HEK293T (cell line): ENCODE data around the gene TM7SF3.

Source experiments
- CTCF ChIA-PET: fragments of 350-600 bp; formaldehyde crosslinking; extraction: SDS; loops from one replicate; lab custom pipeline; 2021; ENCODE audit warnings: antibody characterized with exemption, inconsistent platforms; lab: Yijun Ruan, JAX
- POLR2A ChIA-PET: fragments of 350-600 bp; formaldehyde crosslinking; extraction: SDS; loops from one replicate; lab custom pipeline; 2020; ENCODE audit warnings: antibody characterized with exemption, inconsistent platforms; lab: Yijun Ruan, JAX
- DNase-seq: peaks from one replicate; pipeline ENCODE4 v3.0.0; 2012; ENCODE audit warnings: mixed read lengths; ENCODE audit errors: extremely low spot score
- ARNT ChIP-seq: fragments of 450-650 bp; IDR thresholded peaks from 2 replicates; pipeline ENCODE4 v1.6.1; 2017; ENCODE audit warnings: mild to moderate bottlenecking
- BHLHE40 ChIP-seq: fragments of 450-650 bp; IDR thresholded peaks from 2 replicates; pipeline ENCODE4 v1.6.1; 2016; ENCODE audit warnings: mild to moderate bottlenecking, moderate library complexity, borderline replicate concordance
- CTBP1 ChIP-seq: fragments of 450-650 bp; IDR thresholded peaks from 2 replicates; pipeline ENCODE4 v1.6.1; 2016; ENCODE audit warnings: borderline replicate concordance
- ELF4 ChIP-seq: fragments of 450-650 bp; IDR thresholded peaks from 2 replicates; pipeline ENCODE4 v1.6.1; 2017; ENCODE audit warnings: antibody characterized with exemption
- FOXA1 ChIP-seq: fragments of 450-650 bp; IDR thresholded peaks from 2 replicates; pipeline ENCODE4 v1.6.1; 2016; ENCODE audit warnings: mild to moderate bottlenecking
- FOXK2 ChIP-seq: fragments of 450-650 bp; IDR thresholded peaks from 2 replicates; pipeline ENCODE4 v1.6.1; 2016; ENCODE audit warnings: mild to moderate bottlenecking
- FOXM1 ChIP-seq: fragments of 450-650 bp; IDR thresholded peaks from 2 replicates; pipeline ENCODE4 v1.6.1; 2017; ENCODE audit warnings: mild to moderate bottlenecking, borderline replicate concordance
- HDGF ChIP-seq: fragments of 450-650 bp; IDR thresholded peaks from 2 replicates; pipeline ENCODE4 v1.6.1; 2017; ENCODE audit warnings: antibody characterized with exemption, borderline replicate concordance
- L3MBTL2 ChIP-seq: fragments of 450-650 bp; conservative IDR thresholded peaks from 2 replicates; pipeline ENCODE4 v1.6.1; 2016; ENCODE audit warnings: mild to moderate bottlenecking
- LEF1 ChIP-seq: fragments of 450-650 bp; IDR thresholded peaks from 2 replicates; pipeline ENCODE4 v1.6.1; 2017; ENCODE audit warnings: mild to moderate bottlenecking, borderline replicate concordance
- NFRKB ChIP-seq: fragments of 450-650 bp; IDR thresholded peaks from 2 replicates; pipeline ENCODE4 v1.6.1; 2016; ENCODE audit warnings: mild to moderate bottlenecking, moderate library complexity
- SP1 ChIP-seq: fragments of 450-650 bp; IDR thresholded peaks from 2 replicates; pipeline ENCODE4 v1.6.1; 2017
- SUZ12 ChIP-seq: fragments of 450-650 bp; IDR thresholded peaks from 2 replicates; pipeline ENCODE4 v1.6.1; 2016; ENCODE audit warnings: mild to moderate bottlenecking
- TARDBP ChIP-seq: fragments of 450-650 bp; IDR thresholded peaks from 2 replicates; pipeline ENCODE4 v1.6.1; 2016
- ZNF384 ChIP-seq: fragments of 450-650 bp; IDR thresholded peaks from 2 replicates; pipeline ENCODE4 v1.6.1; 2016
- TF ChIP-seq, protein P1 (sequence below): fragments of 450-650 bp; IDR thresholded peaks from 2 replicates; pipeline ENCODE4 v1.6.1; 2016

Gene TM7SF3

DNA sequence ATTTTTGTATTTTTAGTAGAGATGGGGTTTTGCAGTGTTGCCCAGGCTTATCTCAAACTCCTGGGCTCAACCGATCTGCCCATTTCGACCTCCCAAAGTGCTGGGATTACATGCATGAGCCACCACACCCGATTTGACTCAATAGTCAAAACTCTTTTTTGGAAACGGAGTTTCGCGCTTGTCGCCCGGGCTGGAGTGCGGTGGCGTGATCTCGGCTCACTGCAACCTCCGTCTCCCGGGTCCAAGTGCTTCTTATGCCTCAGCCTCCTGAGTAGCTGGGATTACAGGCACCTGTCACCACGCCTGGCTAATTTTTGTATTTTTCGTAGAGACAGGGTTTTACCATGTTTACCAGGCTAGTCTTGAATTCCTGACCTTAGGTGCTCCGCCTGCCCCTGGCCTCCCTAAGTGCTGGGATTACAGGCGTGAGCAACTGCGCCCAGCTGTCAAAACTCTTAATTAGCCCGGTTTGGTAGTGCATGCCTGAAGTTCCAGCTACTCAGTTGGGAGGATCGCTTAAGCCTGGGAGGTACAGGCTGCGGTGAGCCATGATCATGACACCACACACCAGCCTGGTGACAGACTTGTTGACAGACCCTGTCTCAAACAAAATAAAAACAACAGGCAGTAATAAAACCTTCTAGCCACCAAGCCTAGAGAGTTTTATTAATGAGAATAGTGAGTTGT, 20.6 kb upstream of the TM7SF3 start:
- CTCF ChIA-PET, result interaction anchor here (0.7 kb wide), 1 partner anchor 49 kb away, joined by 3 read pairs; no protein-coding TSS in a partner anchor
- DNase-seq, result no peak
- POLR2A ChIA-PET, result no interaction called here
- TF ChIP-seq ELF4, result no peak
- TF ChIP-seq NFRKB, result no peak
- TF ChIP-seq SP1, result no peak

DNA sequence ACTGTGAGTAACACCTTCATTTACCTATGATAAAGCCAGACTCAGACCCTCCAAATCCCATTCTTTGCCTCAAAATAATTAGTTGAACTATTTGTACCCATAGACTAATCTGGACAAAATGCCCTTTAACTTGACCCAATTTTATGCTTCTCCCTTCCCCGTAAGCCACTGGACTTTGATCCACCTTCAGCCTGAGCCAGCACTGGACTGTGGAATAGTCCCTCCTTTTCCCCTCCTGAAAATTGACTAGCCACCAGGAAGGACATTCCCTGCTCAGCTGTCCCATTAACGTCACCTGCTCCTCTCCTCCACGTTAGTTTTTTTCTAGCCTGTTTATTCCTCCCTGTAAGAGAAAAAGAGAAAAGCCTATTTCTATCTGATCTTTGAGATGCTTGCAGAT, 18.5 kb upstream of the TM7SF3 start:
- DNase-seq, result no peak
- ChIA-PET CTCF (no interaction called here), POLR2A (interaction anchor here (1.7 kb wide), 1 partner anchor 10 kb away, joined by 3 read pairs; the partner anchor contains the start of gene MED21)
- TF ChIP-seq FOXM1 (no peak), BHLHE40 (no peak), NFRKB (no peak), CTBP1 (no peak), ARNT (no peak), SP1 (no peak), LEF1 (no peak), ELF4 (no peak), ZNF384 (no peak), L3MBTL2 (no peak)
- TF ChIP-seq, protein P1, sequence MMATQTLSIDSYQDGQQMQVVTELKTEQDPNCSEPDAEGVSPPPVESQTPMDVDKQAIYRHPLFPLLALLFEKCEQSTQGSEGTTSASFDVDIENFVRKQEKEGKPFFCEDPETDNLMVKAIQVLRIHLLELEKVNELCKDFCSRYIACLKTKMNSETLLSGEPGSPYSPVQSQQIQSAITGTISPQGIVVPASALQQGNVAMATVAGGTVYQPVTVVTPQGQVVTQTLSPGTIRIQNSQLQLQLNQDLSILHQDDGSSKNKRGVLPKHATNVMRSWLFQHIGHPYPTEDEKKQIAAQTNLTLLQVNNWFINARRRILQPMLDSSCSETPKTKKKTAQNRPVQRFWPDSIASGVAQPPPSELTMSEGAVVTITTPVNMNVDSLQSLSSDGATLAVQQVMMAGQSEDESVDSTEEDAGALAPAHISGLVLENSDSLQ, result no peak

DNA sequence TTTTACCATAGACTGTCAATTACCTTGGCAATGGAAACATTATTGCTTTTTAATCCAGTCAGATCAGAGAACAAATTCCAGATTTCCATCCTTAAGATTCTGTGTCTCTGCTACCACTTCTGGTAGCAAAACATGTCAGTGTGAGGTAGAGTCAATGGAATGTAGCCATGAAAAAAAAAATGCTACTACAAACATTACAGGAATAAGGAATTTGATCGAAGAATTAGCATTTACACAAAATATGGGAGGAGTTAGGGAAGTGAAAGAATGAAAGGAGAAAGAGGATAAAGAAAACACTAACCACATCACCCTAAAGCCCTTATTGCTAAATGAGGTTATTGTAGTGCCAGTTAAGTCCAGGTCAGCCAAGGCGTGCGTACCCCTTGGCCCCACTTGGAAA, 17.3 kb upstream of the TM7SF3 start:
- POLR2A ChIA-PET, result interaction anchor here (1.7 kb wide), 1 partner anchor 9 kb away, joined by 3 read pairs; the partner anchor contains the start of gene MED21

GRCh38 chr12:27026257-27026656, 12.1 kb upstream of the TM7SF3 start:
- no peak for TF ChIP-seq ELF4
- TF ChIP-seq, protein P1, result no peak
- TF ChIP-seq BHLHE40, result no peak
- TF ChIP-seq HDGF, result no peak
- TF ChIP-seq ZNF384, result no peak
- TF ChIP-seq CTBP1, result no peak
- CTCF ChIA-PET, result no interaction called here
- no peak for DNase-seq
- POLR2A ChIA-PET, result no interaction called here

More for the DNA sequence above, 17.3 kb upstream of the TM7SF3 start:
- no peak for DNase-seq
- CTCF ChIA-PET, result no interaction called here
- TF ChIP-seq HDGF (no peak), L3MBTL2 (no peak), ARNT (no peak), CTBP1 (no peak), FOXM1 (no peak), SP1 (no peak), FOXA1 (no peak), LEF1 (no peak), SUZ12 (no peak), NFRKB (no peak), ZNF384 (no peak), ELF4 (no peak), FOXK2 (no peak), BHLHE40 (no peak), TARDBP (no peak)
- TF ChIP-seq, protein P1, result no peak

GRCh38 chr12:27025116-27025515, 10.9 kb upstream of the TM7SF3 start:
- CTCF ChIA-PET, result no interaction called here

More at GRCh38 chr12:27025116-27025515, 10.9 kb upstream of the TM7SF3 start:
- no peak for DNase-seq
- no peak for TF ChIP-seq FOXA1
- no peak for TF ChIP-seq ELF4
- TF ChIP-seq ZNF384, result no peak
- TF ChIP-seq ARNT, result no peak
- TF ChIP-seq SUZ12, result no peak
- TF ChIP-seq NFRKB, result no peak
- TF ChIP-seq TARDBP, result no peak
- no peak for TF ChIP-seq CTBP1
- TF ChIP-seq LEF1, result no peak
- no peak for TF ChIP-seq FOXK2
- TF ChIP-seq SP1, result no peak
- no peak for TF ChIP-seq L3MBTL2
- TF ChIP-seq HDGF, result no peak
- no peak for TF ChIP-seq FOXM1
- TF ChIP-seq BHLHE40, result no peak
- TF ChIP-seq, protein P1, result no peak
- POLR2A ChIA-PET, result no interaction called here
